VCaP (cell line): ENCODE measurements around the gene TECPR2.

Experiments
- H3K27ac ChIP-seq: fragments of 450-650 bp; 2 replicates; pipeline ENCODE4 v1.5.1; 2017
- CTCF ChIP-seq: fragments of 450-650 bp; conservative IDR thresholded peaks from 2 replicates; pipeline ENCODE4 v1.5.1; 2017; ENCODE audit warnings: mild to moderate bottlenecking, moderate library complexity

The TECPR2 gene

GRCh38 chr14:102352213-102352612, 10.5 kb upstream of the TECPR2 start:
- no peak for TF ChIP-seq CTCF
- H3K27ac ChIP-seq = no peak overlapping the region

GRCh38 chr14:102353126-102353619, 9.6 kb upstream of the TECPR2 start:
- TF ChIP-seq CTCF = no peak
- H3K27ac ChIP-seq = no peak overlapping the region

GRCh38 chr14:102356280-102356679, 6.5 kb upstream of the TECPR2 start:
- no peak for TF ChIP-seq CTCF
- H3K27ac ChIP-seq = no peak overlapping the region

- no peak overlapping the region for H3K27ac ChIP-seq
- no peak for TF ChIP-seq CTCF
Measured at GRCh38 chr14:102359341-102359740, 3.4 kb upstream of the TECPR2 start.

GRCh38 chr14:102360388-102360787, 2.4 kb upstream of the TECPR2 start:
- no peak for TF ChIP-seq CTCF
- no peak overlapping the region for H3K27ac ChIP-seq

GRCh38 chr14:102362084-102362483, 657 bp upstream of the TECPR2 start:
- no peak for TF ChIP-seq CTCF
- peak overlapping the region; percentile 87 for H3K27ac ChIP-seq

GRCh38 chr14:102363182-102363943, 622 bp downstream of the TECPR2 start:
- peak overlapping the region; percentile 87 for H3K27ac ChIP-seq

More at GRCh38 chr14:102363182-102363943, 622 bp downstream of the TECPR2 start:
- TF ChIP-seq CTCF = no peak
